GM23338 (cell line): ENCODE measurements around the gene MYO1E.

ENCODE experiments used
- CREB1 ChIP-seq: fragments of 250-450 bp; sonication (Bioruptor Pico); IDR thresholded peaks from 2 replicates; pipeline ENCODE4 v1.5.0; 2020; ENCODE audit warnings: low read depth, mild to moderate bottlenecking, moderate library complexity
- EZH2 ChIP-seq: fragments of 200-600 bp; sonication (generic); IDR thresholded peaks from one replicate; pipeline ENCODE4 v1.8.0; 2017; ENCODE audit warnings: antibody characterized with exemption, mild to moderate bottlenecking, low read depth; ENCODE audit not compliant: unreplicated experiment
- EZH2phosphoT487 ChIP-seq: fragments of 200-600 bp; sonication (generic); IDR thresholded peaks from one replicate; pipeline ENCODE4 v1.8.1; 2018; ENCODE audit warnings: antibody characterized with exemption; ENCODE audit not compliant: unreplicated experiment
- JUNB ChIP-seq: IDR thresholded peaks from one replicate; pipeline ENCODE4 v1.6.1; 2016; ENCODE audit warnings: antibody characterized with exemption; ENCODE audit not compliant: unreplicated experiment
- NANOG ChIP-seq: IDR thresholded peaks from 2 replicates; pipeline ENCODE4 v1.6.1; 2016; ENCODE audit warnings: antibody characterized with exemption, borderline replicate concordance
- POLR2AphosphoS5 ChIP-seq: IDR thresholded peaks from 2 replicates; pipeline ENCODE4 v1.6.1; 2016; ENCODE audit warnings: antibody characterized with exemption, low read depth
- TF ChIP-seq, protein P1 (sequence below), 2 experiments: fragments of 200-600 bp in 1 of 2; sonication (generic) in 1 of 2; conservative IDR thresholded peaks; 2 replicates each; pipeline versions ENCODE4 v1.5.1 to v1.6.1; 2016 to 2017; ENCODE audit warnings: antibody characterized with exemption in 2 of 2, low read depth in 2 of 2, mild to moderate bottlenecking in 2 of 2, moderate library complexity in 1 of 2
- TF ChIP-seq, protein P2 (sequence below): IDR thresholded peaks from one replicate; pipeline ENCODE4 v1.6.1; 2018; ENCODE audit warnings: antibody characterized with exemption; ENCODE audit not compliant: unreplicated experiment
- TF ChIP-seq, protein P3 (sequence below): fragments of 250-450 bp; sonication (Bioruptor Pico); IDR thresholded peaks from 2 replicates; pipeline ENCODE4 v1.5.0; 2020; ENCODE audit warnings: mild to moderate bottlenecking, moderate library complexity

DNA sequence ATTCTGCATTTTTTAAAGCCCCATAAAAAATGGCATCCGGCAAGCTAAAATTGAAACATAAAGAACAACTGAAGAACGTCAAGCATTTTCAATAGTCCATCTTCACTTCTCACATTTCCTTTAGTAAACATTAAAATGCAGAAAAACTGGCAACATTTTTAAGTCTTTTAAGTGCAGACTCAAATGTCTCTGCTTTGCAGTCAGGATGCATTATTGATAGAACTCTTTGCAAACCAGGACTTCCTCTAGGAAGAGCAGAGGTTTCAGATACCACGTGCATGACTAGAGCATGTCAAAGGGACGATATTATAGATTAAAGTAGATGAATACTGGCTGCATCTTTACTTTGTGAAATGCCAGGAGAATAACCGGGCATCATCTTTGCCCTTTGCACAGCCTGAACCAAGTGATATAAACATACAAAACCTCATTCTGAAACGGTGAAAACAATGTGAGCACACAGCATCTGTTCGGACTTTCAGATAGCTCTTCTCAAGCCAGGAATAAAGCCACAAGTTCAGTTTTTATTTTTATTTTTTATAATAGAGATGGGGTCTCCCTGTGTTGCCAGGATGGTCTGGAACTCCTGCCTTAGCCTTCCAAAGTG lies 101.0 kb downstream of the MYO1E start:
- TF ChIP-seq POLR2AphosphoS5 (no peak), EZH2phosphoT487 (no peak), EZH2 (no peak), JUNB (no peak), CREB1 (CRISPR knock-in tag) (no peak), NANOG (no peak)
- TF ChIP-seq, protein P1, sequence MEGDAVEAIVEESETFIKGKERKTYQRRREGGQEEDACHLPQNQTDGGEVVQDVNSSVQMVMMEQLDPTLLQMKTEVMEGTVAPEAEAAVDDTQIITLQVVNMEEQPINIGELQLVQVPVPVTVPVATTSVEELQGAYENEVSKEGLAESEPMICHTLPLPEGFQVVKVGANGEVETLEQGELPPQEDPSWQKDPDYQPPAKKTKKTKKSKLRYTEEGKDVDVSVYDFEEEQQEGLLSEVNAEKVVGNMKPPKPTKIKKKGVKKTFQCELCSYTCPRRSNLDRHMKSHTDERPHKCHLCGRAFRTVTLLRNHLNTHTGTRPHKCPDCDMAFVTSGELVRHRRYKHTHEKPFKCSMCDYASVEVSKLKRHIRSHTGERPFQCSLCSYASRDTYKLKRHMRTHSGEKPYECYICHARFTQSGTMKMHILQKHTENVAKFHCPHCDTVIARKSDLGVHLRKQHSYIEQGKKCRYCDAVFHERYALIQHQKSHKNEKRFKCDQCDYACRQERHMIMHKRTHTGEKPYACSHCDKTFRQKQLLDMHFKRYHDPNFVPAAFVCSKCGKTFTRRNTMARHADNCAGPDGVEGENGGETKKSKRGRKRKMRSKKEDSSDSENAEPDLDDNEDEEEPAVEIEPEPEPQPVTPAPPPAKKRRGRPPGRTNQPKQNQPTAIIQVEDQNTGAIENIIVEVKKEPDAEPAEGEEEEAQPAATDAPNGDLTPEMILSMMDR (conservative IDR thresholded peaks at IDR 0.05; ENCODE audit: low read depth in 2 of 2): no peak
- TF ChIP-seq, protein P2, sequence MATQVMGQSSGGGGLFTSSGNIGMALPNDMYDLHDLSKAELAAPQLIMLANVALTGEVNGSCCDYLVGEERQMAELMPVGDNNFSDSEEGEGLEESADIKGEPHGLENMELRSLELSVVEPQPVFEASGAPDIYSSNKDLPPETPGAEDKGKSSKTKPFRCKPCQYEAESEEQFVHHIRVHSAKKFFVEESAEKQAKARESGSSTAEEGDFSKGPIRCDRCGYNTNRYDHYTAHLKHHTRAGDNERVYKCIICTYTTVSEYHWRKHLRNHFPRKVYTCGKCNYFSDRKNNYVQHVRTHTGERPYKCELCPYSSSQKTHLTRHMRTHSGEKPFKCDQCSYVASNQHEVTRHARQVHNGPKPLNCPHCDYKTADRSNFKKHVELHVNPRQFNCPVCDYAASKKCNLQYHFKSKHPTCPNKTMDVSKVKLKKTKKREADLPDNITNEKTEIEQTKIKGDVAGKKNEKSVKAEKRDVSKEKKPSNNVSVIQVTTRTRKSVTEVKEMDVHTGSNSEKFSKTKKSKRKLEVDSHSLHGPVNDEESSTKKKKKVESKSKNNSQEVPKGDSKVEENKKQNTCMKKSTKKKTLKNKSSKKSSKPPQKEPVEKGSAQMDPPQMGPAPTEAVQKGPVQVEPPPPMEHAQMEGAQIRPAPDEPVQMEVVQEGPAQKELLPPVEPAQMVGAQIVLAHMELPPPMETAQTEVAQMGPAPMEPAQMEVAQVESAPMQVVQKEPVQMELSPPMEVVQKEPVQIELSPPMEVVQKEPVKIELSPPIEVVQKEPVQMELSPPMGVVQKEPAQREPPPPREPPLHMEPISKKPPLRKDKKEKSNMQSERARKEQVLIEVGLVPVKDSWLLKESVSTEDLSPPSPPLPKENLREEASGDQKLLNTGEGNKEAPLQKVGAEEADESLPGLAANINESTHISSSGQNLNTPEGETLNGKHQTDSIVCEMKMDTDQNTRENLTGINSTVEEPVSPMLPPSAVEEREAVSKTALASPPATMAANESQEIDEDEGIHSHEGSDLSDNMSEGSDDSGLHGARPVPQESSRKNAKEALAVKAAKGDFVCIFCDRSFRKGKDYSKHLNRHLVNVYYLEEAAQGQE: no peak
- TF ChIP-seq, protein P3, sequence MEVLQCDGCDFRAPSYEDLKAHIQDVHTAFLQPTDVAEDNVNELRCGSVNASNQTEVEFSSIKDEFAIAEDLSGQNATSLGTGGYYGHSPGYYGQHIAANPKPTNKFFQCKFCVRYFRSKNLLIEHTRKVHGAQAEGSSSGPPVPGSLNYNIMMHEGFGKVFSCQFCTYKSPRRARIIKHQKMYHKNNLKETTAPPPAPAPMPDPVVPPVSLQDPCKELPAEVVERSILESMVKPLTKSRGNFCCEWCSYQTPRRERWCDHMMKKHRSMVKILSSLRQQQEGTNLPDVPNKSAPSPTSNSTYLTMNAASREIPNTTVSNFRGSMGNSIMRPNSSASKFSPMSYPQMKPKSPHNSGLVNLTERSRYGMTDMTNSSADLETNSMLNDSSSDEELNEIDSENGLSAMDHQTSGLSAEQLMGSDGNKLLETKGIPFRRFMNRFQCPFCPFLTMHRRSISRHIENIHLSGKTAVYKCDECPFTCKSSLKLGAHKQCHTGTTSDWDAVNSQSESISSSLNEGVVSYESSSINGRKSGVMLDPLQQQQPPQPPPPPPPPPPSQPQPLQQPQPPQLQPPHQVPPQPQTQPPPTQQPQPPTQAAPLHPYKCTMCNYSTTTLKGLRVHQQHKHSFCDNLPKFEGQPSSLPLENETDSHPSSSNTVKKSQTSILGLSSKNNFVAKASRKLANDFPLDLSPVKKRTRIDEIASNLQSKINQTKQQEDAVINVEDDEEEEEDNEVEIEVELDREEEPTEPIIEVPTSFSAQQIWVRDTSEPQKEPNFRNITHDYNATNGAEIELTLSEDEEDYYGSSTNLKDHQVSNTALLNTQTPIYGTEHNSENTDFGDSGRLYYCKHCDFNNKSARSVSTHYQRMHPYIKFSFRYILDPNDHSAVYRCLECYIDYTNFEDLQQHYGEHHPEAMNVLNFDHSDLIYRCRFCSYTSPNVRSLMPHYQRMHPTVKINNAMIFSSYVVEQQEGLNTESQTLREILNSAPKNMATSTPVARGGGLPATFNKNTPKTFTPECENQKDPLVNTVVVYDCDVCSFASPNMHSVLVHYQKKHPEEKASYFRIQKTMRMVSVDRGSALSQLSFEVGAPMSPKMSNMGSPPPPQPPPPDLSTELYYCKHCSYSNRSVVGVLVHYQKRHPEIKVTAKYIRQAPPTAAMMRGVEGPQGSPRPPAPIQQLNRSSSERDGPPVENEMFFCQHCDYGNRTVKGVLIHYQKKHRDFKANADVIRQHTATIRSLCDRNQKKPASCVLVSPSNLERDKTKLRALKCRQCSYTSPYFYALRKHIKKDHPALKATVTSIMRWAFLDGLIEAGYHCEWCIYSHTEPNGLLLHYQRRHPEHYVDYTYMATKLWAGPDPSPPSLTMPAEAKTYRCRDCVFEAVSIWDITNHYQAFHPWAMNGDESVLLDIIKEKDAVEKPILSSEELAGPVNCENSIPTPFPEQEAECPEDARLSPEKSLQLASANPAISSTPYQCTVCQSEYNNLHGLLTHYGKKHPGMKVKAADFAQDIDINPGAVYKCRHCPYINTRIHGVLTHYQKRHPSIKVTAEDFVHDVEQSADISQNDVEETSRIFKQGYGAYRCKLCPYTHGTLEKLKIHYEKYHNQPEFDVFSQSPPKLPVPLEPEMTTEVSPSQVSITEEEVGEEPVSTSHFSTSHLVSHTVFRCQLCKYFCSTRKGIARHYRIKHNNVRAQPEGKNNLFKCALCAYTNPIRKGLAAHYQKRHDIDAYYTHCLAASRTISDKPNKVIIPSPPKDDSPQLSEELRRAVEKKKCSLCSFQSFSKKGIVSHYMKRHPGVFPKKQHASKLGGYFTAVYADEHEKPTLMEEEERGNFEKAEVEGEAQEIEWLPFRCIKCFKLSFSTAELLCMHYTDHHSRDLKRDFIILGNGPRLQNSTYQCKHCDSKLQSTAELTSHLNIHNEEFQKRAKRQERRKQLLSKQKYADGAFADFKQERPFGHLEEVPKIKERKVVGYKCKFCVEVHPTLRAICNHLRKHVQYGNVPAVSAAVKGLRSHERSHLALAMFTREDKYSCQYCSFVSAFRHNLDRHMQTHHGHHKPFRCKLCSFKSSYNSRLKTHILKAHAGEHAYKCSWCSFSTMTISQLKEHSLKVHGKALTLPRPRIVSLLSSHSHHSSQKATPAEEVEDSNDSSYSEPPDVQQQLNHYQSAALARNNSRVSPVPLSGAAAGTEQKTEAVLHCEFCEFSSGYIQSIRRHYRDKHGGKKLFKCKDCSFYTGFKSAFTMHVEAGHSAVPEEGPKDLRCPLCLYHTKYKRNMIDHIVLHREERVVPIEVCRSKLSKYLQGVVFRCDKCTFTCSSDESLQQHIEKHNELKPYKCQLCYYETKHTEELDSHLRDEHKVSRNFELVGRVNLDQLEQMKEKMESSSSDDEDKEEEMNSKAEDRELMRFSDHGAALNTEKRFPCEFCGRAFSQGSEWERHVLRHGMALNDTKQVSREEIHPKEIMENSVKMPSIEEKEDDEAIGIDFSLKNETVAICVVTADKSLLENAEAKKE (CRISPR knock-in tag): no peak
